Measurements from ENCODE around the gene BCL2L13. TPM values are rescaled to one million over a fixed set of nuclear protein-coding genes. Genes with fewer than 3 reads are reported as not detected.

BCL2L13 gene
- total RNA-seq, 2 donors from 2014 or later = 19.8 to 35.0 TPM

DNA sequence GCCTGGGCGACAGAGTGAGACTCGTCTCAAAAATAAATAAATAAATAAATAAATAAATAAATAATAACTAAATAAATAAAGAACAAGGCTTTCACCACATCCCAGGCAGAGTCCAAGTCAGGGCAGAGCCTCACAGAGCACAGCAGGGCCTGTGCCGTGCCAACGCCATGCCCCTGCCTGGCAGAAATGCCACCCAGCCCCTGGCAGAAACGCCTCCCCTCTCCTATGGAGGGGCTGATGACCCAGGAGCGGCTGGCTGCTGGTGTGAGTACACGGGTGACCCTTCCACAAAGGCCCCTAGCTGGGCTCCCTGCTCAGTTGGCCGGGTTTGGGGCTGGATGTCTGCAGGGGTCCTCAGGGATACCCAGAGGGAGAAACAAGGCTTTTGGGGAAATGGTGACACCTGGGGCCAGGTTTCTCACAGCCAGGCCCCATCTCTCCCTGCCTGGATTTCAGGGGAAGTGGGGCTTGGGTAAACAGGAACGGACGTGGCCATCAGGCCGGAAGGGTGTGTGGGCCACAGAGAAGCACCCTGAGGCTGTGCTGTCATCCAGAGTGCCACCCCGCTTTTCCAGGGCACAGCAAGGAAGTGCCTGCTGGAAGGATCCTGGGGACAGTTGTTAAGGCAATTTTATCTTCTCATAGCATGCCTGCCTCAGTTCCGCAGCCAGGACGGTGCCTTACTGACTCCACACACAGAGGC, 130.6 kb downstream of the BCL2L13 start:
- H3K9me3 ChIP-seq = no peaks in the 10 kb centered on the region
- TF ChIP-seq, protein P1, sequence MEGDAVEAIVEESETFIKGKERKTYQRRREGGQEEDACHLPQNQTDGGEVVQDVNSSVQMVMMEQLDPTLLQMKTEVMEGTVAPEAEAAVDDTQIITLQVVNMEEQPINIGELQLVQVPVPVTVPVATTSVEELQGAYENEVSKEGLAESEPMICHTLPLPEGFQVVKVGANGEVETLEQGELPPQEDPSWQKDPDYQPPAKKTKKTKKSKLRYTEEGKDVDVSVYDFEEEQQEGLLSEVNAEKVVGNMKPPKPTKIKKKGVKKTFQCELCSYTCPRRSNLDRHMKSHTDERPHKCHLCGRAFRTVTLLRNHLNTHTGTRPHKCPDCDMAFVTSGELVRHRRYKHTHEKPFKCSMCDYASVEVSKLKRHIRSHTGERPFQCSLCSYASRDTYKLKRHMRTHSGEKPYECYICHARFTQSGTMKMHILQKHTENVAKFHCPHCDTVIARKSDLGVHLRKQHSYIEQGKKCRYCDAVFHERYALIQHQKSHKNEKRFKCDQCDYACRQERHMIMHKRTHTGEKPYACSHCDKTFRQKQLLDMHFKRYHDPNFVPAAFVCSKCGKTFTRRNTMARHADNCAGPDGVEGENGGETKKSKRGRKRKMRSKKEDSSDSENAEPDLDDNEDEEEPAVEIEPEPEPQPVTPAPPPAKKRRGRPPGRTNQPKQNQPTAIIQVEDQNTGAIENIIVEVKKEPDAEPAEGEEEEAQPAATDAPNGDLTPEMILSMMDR (IDR thresholded peaks at IDR 0.05) = no peak
- TF ChIP-seq POLR2A (IDR thresholded peaks at IDR 0.05) = no peak
- H3K4me3 ChIP-seq = no peak overlapping the region
- no peaks in the 10 kb centered on the region for H3K27me3 ChIP-seq
- H3K36me3 ChIP-seq (replicated peaks in 1 of 2; ENCODE audit: insufficient read depth in 1 of 2, low read depth in 2 of 2) = no peaks in the 10 kb centered on the region
- no peak overlapping the region for H3K27ac ChIP-seq
- ATAC-seq (no peak), DNase-seq (no peak)
- peaks cover 13% of the 10 kb centered on the region for H3K4me1 ChIP-seq
- WGBS, 2 donors = 85 to 96% methylated on average over 13 to 14 of the region's 14 CpGs
- intact Hi-C loops (cut with DNase I) = no loop called here

DNA sequence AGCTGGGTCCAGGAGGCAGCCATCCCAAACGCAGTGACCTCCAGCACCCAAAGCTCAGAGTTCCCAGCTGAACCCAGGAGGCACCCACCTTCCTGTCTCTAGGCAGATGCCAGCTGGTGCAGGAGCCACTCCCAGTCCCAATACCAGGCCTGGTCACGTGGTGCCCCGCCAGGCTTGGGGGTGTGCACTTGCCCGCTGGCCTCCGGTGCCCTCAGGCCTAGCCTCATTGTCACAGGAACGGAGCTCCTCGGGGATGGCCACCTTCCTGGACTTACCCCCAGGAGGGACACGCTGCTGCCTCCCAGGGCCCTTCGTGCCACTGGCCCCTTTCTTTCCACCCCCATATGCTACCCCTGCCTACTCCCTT, 131.1 kb downstream of the BCL2L13 start:
- Histone ChIP-seq H3K9me3 (no peaks in the 10 kb centered on the region), H3K4me3 (no peak overlapping the region), H3K27ac (no peak overlapping the region), H3K36me3 (replicated peaks in 1 of 2; ENCODE audit: insufficient read depth in 1 of 2, low read depth in 2 of 2) (no peaks in the 10 kb centered on the region), H3K27me3 (no peaks in the 10 kb centered on the region), H3K4me1 (peaks cover 13% of the 10 kb centered on the region)
- intact Hi-C loops (cut with DNase I) = no loop called here
- WGBS, 2 donors = 82 to 92% methylated on average over 8 to 9 of the region's 9 CpGs
- peak in 1 of 4 donors; percentile 10 for DNase-seq
- TF ChIP-seq POLR2A (IDR thresholded peaks at IDR 0.05) = no peak
- TF ChIP-seq, protein P1 (IDR thresholded peaks at IDR 0.05) = no peak
- ATAC-seq = no peak

DNA sequence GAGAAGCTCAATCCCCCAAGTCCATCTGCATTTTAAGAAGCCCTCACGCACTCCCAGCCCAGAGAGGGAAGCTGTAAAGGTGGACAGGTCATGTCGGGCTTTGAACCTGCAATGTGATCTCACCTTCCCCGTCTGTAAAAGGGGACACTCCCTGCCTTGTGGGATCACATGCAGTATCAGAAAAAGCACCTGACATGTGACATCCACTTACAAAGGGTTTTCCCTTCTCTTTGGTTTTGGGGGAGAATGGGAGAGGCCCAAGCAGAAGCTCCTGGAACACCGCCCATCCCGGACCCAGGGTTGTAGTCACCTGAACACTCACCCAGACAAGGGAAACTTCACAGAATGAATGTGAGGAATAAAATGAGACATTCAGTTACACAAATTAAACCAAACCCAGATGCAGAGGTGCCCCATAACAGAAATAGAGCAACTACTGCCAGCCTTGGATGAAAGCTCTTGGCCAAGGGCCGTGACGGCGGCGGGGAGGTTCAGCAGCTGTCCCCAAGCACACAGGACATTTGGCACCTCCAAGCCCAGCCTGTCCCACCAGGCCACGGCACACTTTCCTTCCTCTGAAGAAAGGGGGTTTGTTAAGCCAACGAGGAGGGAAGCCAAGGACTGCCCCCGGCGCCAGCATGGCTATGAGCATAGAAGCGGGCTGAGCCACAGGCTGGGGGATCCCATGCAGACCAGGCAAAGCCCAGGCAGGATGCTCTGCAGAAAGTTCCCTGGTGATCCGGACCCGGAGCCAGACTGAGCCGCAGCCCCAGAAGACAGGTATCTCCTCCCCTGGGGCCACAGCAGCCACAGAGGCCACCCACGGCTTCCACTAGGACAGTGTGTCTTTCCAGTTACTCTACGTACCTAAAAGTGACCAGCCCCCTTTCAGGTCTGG, 131.9 kb downstream of the BCL2L13 start:
- ATAC-seq = no peak
- Histone ChIP-seq H3K4me3 (no peak overlapping the region), H3K9me3 (no peaks in the 10 kb centered on the region), H3K27me3 (no peaks in the 10 kb centered on the region), H3K27ac (no peak overlapping the region), H3K4me1 (peaks cover 13% of the 10 kb centered on the region), H3K36me3 (replicated peaks in 1 of 2; ENCODE audit: insufficient read depth in 1 of 2, low read depth in 2 of 2) (no peaks in the 10 kb centered on the region)
- 83 to 86% methylated on average over 9 to 19 of the region's 19 CpGs for WGBS, 2 donors
- DNase-seq = peak in 1 of 4 donors; percentile 5
- no peak for TF ChIP-seq POLR2A (IDR thresholded peaks at IDR 0.05)
- TF ChIP-seq, protein P1 (IDR thresholded peaks at IDR 0.05) = no peak
- intact Hi-C loops (cut with DNase I) = no loop called here

DNA sequence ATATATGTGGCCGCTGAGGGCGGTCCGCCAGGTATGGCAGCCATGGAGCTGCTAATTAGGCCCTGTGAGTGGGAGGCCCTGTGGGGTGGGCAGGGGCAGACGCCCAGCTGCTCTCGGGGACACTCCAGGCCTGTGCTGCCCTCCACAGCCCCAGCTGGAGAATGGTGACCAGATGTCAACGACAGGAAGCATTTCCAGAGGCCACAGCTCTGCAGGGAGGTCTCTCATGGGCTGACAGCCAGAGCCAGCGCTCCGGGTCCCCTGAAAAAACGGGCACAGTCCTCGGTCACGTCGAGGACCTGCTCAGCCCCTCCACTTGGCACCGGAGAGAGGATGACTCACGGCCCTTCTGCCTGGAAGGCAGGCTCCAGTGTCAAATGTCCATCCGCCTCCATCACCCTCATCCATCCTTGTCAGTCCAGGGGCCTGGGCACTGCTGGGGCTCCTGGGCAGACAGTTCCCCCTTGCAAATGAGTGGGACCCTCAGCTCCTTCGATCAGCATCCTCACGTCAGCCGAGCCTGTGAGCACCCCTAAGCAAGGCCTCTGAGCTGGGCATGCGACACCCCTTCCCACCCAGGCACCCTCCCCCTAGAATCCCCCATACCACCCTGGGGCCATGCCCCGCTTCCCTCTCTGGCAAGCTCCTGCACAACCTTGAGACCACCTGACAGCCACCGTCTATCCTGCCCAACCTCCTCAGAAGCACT, 133.8 kb downstream of the BCL2L13 start:
- DNase-seq (peak in 1 of 4 donors; percentile 12), ATAC-seq (no peak)
- H3K27ac ChIP-seq = no peak overlapping the region

More for the DNA sequence above, 133.8 kb downstream of the BCL2L13 start:
- no peaks in the 10 kb centered on the region for H3K9me3 ChIP-seq
- intact Hi-C loops (cut with DNase I) = no loop called here
- H3K36me3 ChIP-seq (replicated peaks in 1 of 2; ENCODE audit: insufficient read depth in 1 of 2, low read depth in 2 of 2) = no peaks in the 10 kb centered on the region
- TF ChIP-seq, protein P1 (IDR thresholded peaks at IDR 0.05) = no peak
- TF ChIP-seq POLR2A (IDR thresholded peaks at IDR 0.05) = no peak
- peaks cover 13% of the 10 kb centered on the region for H3K4me1 ChIP-seq
- WGBS, 2 donors = 75 to 83% methylated on average over 10 to 20 of the region's 21 CpGs
- H3K4me3 ChIP-seq = no peak overlapping the region
- H3K27me3 ChIP-seq = no peaks in the 10 kb centered on the region
